Tibial artery (tissue), 4 donors: ENCODE results near the gene ANKRD18B.
A peak's percentile ranks its signal among the peaks of the same experiment; 100 is the strongest.
"Not testable (repeated sequence)": the region's sequence is repeated elsewhere in the genome, so short reads cannot be mapped to it uniquely, and the experiment has no call there.

Source experiments
- DNase-seq, 2 donors: peaks; one replicate each; pipeline ENCODE4 v3.0.0-alpha.2; 2019
- H3K27ac ChIP-seq, 2 donors: fragments of 200-600 bp; sonication (generic) in 1 of 2; 1 replicate in 1 of 2; 2 replicates in 1 of 2; pipeline ENCODE4 v1.5.1; 2018 to 2019; ENCODE audit warnings: mild to moderate bottlenecking in 1 of 2
- H3K27me3 ChIP-seq, 2 donors: fragments of 200-600 bp; sonication (generic) in 1 of 2; one replicate each; pipeline versions ENCODE4 v1.5.1 to v1.6.0; 2016 to 2019
- H3K36me3 ChIP-seq, 3 donors: fragments of 200-600 bp; sonication (generic) in 2 of 3; one replicate each; pipeline ENCODE4 v1.5.1; 2016 to 2019; ENCODE audit warnings: mild to moderate bottlenecking in 2 of 3
- H3K4me1 ChIP-seq, 4 donors: fragments of 200-600 bp; sonication (generic) in 2 of 4; 1 replicate in 3 of 4; 2 replicates in 1 of 4; pipeline ENCODE4 v1.5.1; 2016 to 2019
- H3K4me3 ChIP-seq, 2 donors: fragments of 200-600 bp; sonication (generic) in 1 of 2; 1 replicate in 1 of 2; 2 replicates in 1 of 2; pipeline ENCODE4 v1.5.1; 2018 to 2019; ENCODE audit warnings: mild to moderate bottlenecking in 2 of 2
- H3K9me3 ChIP-seq, 3 donors: fragments of 200-600 bp; sonication (generic) in 1 of 3; one replicate each; pipeline ENCODE4 v1.5.1; 2016 to 2019
- intact Hi-C: fragments of 100-400 bp; cut with DNase I; formaldehyde crosslinking; loops from one replicate; pipeline ENCODE4 v1.15.0; 2023; ENCODE audit warnings: low total_unique reads
- TF ChIP-seq, protein P1 (sequence below), 2 experiments: fragments of 200-600 bp in 1 of 2; fragments of 450-650 bp in 1 of 2; IDR thresholded peaks; one replicate each; pipeline ENCODE4 v1.5.1; 2017 to 2019; ENCODE audit warnings: antibody characterized with exemption in 2 of 2, mild to moderate bottlenecking in 1 of 2, moderate library complexity in 1 of 2

The ANKRD18B gene

DNA sequence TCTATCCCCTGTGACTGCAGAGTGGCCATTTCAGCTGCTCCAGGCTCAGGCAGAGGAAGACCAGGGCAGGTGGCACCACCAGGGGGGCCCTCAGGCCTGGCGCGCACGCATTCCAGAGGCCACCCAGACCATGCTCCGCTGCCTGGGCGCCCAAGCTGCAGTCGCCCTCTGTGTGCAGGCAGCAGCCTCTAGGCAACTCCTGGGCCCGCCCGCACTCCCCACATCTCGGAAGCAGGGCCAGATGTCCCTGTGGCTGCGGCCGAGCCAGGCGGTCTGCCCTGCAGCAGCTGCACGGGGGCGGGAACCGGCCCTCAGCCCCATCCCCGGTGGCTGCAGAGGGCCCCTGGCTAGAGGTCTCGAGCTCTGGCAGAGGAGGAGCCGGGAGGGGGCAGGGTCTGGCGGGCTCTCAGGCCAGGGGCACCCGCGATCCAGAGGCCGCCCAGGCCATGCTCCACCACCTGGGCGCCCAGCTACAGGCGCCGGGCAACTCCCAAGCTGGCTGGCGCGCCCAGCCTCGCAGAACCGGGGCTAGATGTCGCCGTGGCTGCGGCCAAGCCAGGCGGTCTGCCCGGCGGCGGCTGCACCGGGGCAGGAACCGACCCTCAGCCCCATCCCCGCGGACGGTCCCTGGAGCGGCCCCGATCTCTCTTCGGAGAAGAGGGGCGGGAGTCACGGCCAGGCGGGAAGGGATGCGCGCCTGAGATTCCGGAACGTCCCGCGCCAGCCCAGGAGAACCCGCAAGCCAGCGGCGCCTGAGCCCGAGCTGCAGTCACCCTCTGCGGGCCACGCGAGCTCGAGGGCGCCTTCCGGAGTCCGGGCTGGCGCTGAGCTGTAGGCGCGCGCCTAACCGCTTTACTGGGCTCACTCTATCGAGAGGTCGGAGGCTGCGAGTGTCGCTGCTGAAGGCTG, at the start of gene ANKRD18B:
TSS of gene ANKRD18B (plus strand) at position 855 of the 909 bp plus-strand sequence. CDS start 239 bp downstream, outside the sequence.
- intact Hi-C loops, H3K9me3 ChIP-seq, H3K36me3 ChIP-seq, DNase-seq, H3K27ac ChIP-seq: not testable (repeated sequence)
- Histone ChIP-seq H3K4me3 (peak within 1 kb of the TSS; percentile 19 to 33), H3K27me3 (peaks cover 0 to 39% of the 10 kb centered on the region in 2 donors), H3K4me1 (peaks cover 0 to 16% (median 15%) of the 10 kb centered on the region in 4 donors)

DNA sequence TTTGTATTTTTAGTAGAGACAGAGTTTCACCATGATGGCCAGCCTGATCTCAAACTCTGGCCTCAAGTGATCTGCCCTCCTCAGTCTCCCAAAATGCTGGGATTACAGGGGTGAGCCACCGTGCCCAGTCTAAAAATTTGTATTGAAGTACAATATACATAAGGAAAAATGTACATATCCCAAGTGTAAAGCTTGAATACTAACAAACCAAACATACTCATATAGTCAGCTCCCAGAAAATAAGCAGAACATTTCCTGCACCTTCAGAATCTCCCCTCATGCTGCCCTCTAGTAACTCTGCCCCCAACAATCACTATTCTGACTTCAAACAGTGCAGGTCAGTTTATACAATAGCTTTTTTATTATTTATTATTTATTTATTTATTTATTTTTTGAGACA, 48.7 kb upstream of the ANKRD18B start:
- Histone ChIP-seq H3K27me3 (no peaks in the 10 kb centered on the region), H3K9me3 (no peaks in the 10 kb centered on the region), H3K4me1 (peaks cover 0 to 18% (median 16%) of the 10 kb centered on the region in 4 donors), H3K27ac (no peak overlapping the region), H3K4me3 (no peak overlapping the region), H3K36me3 (peaks cover 8 to 19% (median 14%) of the 10 kb centered on the region in 3 donors)
- DNase-seq: no peak
- intact Hi-C loops: no loop called here
- TF ChIP-seq, protein P1, sequence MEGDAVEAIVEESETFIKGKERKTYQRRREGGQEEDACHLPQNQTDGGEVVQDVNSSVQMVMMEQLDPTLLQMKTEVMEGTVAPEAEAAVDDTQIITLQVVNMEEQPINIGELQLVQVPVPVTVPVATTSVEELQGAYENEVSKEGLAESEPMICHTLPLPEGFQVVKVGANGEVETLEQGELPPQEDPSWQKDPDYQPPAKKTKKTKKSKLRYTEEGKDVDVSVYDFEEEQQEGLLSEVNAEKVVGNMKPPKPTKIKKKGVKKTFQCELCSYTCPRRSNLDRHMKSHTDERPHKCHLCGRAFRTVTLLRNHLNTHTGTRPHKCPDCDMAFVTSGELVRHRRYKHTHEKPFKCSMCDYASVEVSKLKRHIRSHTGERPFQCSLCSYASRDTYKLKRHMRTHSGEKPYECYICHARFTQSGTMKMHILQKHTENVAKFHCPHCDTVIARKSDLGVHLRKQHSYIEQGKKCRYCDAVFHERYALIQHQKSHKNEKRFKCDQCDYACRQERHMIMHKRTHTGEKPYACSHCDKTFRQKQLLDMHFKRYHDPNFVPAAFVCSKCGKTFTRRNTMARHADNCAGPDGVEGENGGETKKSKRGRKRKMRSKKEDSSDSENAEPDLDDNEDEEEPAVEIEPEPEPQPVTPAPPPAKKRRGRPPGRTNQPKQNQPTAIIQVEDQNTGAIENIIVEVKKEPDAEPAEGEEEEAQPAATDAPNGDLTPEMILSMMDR (IDR thresholded peaks at IDR 0.05): no peak

DNA sequence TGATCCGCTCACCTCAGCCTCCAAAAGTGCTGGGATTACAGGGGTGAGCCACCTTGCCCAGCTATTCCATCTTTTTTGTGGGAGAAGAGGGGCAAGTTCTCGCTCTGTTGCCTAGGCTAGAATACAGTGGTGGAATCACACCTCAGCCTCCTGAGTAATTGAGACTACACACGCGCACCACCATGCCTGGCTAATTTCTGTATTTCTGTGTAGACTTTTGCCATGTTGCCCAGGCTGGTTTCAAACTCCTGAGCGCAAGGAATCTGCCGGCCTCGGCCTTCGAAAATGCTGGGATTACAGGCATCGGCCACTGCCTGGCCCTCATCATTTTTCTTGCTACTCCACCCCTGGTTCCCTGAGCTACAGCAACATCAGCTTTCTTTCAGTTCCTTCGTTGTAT, 47.5 kb upstream of the ANKRD18B start:
- peaks cover 5 to 7% (median 6%) of the 10 kb centered on the region in 3 donors for H3K36me3 ChIP-seq
- no peaks in the 10 kb centered on the region for H3K27me3 ChIP-seq
- DNase-seq: no peak
- H3K4me3 ChIP-seq: no peak overlapping the region
- H3K4me1 ChIP-seq: peaks cover 0 to 18% (median 16%) of the 10 kb centered on the region in 4 donors
- no peaks in the 10 kb centered on the region for H3K9me3 ChIP-seq
- TF ChIP-seq, protein P1 (IDR thresholded peaks at IDR 0.05): no peak
- H3K27ac ChIP-seq: no peak overlapping the region
- intact Hi-C loops: no loop called here

DNA sequence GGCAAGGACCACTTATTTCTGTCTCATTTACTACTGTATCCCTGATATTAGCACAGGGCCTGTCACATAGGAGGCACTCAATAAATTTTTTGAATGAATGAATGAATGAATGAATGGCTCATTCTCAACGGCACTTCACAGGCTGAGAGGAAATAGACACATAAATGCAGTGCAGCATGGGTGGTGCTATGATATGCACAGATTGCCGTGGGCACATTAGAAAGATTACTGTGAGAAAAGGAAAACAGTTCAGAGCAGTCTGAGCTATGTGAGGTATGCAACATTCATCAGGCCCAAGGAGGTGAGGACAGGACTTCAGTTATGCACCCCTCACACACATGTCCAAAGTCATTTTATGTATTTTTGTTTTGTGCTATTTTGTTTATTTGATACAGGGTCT, 43.9 kb upstream of the ANKRD18B start:
- Histone ChIP-seq H3K36me3 (no peaks in the 10 kb centered on the region), H3K9me3 (no peaks in the 10 kb centered on the region), H3K27ac (no peak overlapping the region), H3K4me3 (no peak overlapping the region), H3K27me3 (no peaks in the 10 kb centered on the region), H3K4me1 (no peaks in the 10 kb centered on the region)
- TF ChIP-seq, protein P1 (IDR thresholded peaks at IDR 0.05): no peak
- DNase-seq: no peak
- intact Hi-C loops: no loop called here

DNA sequence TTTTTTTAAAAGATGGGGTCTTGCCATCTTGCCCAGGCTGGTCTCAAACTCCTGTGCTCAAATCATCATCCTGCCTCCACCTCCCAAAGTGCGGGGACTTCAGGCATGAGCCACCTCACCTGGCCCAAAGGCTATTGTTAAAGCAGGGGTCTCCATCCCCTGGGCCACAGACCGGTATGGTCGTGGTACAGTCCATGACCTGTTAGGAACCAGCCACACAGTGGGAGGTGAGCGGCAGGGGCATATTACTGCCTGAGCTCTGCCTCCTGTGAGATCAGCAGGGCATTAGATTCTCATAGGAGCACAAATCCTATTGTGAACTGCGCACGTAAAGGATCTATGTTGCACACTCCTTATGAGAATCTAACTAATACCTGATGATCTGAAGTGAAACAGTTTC, 43.1 kb upstream of the ANKRD18B start:
- H3K27me3 ChIP-seq: no peaks in the 10 kb centered on the region
- no peak for DNase-seq
- H3K27ac ChIP-seq: no peak overlapping the region
- TF ChIP-seq, protein P1 (IDR thresholded peaks at IDR 0.05): no peak
- no peak overlapping the region for H3K4me3 ChIP-seq
- H3K36me3 ChIP-seq: no peaks in the 10 kb centered on the region
- no peaks in the 10 kb centered on the region for H3K9me3 ChIP-seq
- no peaks in the 10 kb centered on the region for H3K4me1 ChIP-seq
- intact Hi-C loops: no loop called here

DNA sequence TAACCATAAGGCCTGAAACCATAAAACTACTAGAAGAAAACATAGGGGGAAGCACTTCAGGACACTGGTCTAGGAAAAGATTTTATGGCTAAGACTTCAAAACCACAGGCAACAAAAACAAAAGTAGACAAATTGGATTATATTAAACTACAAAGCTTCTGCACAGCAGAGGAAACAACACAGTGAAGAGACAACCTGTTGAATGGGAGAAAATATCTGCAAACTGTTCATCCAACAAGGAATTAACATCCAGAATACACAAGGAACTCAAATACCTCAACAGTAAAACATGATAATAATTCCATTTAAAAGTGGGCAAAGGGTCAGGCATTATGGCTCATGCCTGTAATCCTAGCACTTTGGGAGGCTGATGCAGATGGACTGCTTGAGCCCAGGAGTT, 38.7 kb upstream of the ANKRD18B start:
- intact Hi-C loops, H3K4me1 ChIP-seq, H3K9me3 ChIP-seq, H3K27me3 ChIP-seq, H3K4me3 ChIP-seq, DNase-seq, H3K36me3 ChIP-seq, H3K27ac ChIP-seq: not testable (repeated sequence)
